HepG2 (cell line): Measurements from ENCODE around the gene GSPT1. TPM values are rescaled to one million over a fixed set of nuclear protein-coding genes. Genes with fewer than 3 reads are reported as not detected.

Experiments used
- ARID4A ChIP-seq: sonication (generic); formaldehyde crosslinking; IDR thresholded peaks from 2 replicates; pipeline ENCODE4 v1.5.0; 2020; ENCODE audit warnings: mild to moderate bottlenecking, missing genetic modification reagents, borderline replicate concordance
- ARID5B ChIP-seq: IDR thresholded peaks from 2 replicates; pipeline ENCODE4 v1.4.0; 2020; ENCODE audit warnings: mild to moderate bottlenecking, missing genetic modification reagents
- FOXC1 ChIP-seq: sonication (generic); formaldehyde crosslinking; IDR thresholded peaks from 2 replicates; pipeline ENCODE4 v1.8.0; 2022; ENCODE audit warnings: mild to moderate bottlenecking, missing genetic modification reagents, borderline replicate concordance
- HNF1B ChIP-seq: sonication (generic); formaldehyde crosslinking; IDR thresholded peaks from 2 replicates; pipeline ENCODE4 v1.5.1; 2020; ENCODE audit warnings: mild to moderate bottlenecking, moderate library complexity, missing genetic modification reagents
- LBX2 ChIP-seq: sonication (generic); formaldehyde crosslinking; IDR thresholded peaks from 2 replicates; pipeline ENCODE4 v1.5.0; 2020; ENCODE audit warnings: missing genetic modification reagents, mild to moderate bottlenecking, borderline replicate concordance
- TOPORS ChIP-seq: sonication (generic); formaldehyde crosslinking; IDR thresholded peaks from 2 replicates; pipeline ENCODE4 v1.8.0; 2023; ENCODE audit warnings: mild to moderate bottlenecking, missing genetic modification reagents
- polyA plus RNA-seq, 8 experiments: library from polyadenylated mRNA; depleted of rRNA in 3 of 8; stranded (reverse) in 7 of 8; unstranded in 1 of 8; fragments of >200 nt; fragmentation: Illumina TruSeq in 4 of 8; extraction: Trizol in 4 of 8; gene quantifications; 2 replicates each; pipeline versions ENCODE4 v1.2.1 to v1.2.3, GENCODE V29; 2011 to 2016; ENCODE audit warnings: low read depth in 4 of 8, missing spikeins in 1 of 8, mixed read lengths in 1 of 8; ENCODE audit not compliant: insufficient read depth in 1 of 8
- total RNA-seq, 5 experiments: library from RNA; depleted of rRNA; stranded (reverse); fragments of >200 nt; fragmentation: Illumina TruSeq; extraction: Trizol; gene quantifications; 2 replicates each; pipeline ENCODE4 v1.2.3, GENCODE V29; 2016; ENCODE audit warnings: low read depth in 1 of 5
- TF ChIP-seq, protein P1 (sequence below), 2 experiments: sonication (generic) in 1 of 2; formaldehyde crosslinking in 1 of 2; IDR thresholded peaks; 2 replicates each; pipeline versions ENCODE4 v1.6.1 to v1.9.0; 2014 to 2022; ENCODE audit warnings: antibody characterized with exemption in 1 of 2, borderline replicate concordance in 1 of 2, inconsistent platforms in 1 of 2, low read depth in 1 of 2, missing genetic modification reagents in 1 of 2
- TF ChIP-seq, protein P2 (sequence below): sonication (generic); formaldehyde crosslinking; IDR thresholded peaks from 2 replicates; pipeline ENCODE4 v1.4.0; 2020; ENCODE audit warnings: mild to moderate bottlenecking, missing genetic modification reagents

Gene GSPT1
- total and polyA plus RNA-seq, 2 of the 13 experiments (the other 11 are each of a cell fraction or from before 2014, with no cell fraction given), result 120 to 316 TPM

DNA sequence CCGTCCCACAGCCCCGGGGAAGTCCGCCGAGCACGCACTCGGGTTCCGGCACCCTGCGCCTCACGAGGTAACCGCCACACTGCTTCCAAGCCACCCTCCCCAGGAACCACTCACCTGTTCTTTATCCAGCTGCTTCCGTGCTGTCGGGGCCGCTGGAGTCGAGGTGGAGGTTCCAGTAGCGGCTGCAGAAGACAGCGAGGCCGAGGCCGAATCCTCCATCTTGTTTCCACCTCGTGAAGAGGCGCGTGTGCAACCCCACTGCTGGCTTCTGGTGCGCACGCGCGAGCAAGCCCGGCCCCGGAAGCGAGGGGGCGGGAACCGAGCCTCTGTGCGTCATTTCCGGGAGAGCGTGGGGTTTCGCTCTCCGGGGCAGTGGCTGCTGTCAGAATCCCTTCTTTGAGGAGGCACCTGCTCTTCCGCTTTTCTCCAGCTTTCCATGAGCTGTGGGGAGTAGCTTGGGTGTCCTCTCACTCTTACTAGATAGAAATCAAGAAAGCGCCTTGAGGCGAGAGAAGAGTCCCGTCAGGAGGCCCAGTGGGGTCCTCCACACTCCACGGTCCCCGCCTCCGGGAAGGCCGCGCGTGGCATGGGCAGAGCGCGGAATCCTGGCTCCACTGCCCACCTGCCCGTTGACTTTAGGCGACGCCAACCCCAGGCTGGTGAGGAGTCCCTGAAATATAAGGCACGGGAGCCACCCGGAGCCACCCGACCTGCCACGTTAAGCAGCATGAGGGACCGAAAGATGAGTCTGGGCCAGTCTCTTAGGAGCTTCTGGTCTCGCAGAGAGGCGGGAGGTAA lies 64.3 kb downstream of the GSPT1 start, which contains the start of gene RSL1D1 (continued):
- TF ChIP-seq TOPORS (CRISPR knock-in tag), result peak; percentile 29; the same call in 1 of the 2 replicates
- TF ChIP-seq ARID5B (CRISPR knock-in tag), result peak; percentile 75
- TF ChIP-seq HNF1B (CRISPR knock-in tag), result peak; percentile 85
- TF ChIP-seq FOXC1 (CRISPR knock-in tag), result peak; percentile 82
- TF ChIP-seq, protein P1, sequence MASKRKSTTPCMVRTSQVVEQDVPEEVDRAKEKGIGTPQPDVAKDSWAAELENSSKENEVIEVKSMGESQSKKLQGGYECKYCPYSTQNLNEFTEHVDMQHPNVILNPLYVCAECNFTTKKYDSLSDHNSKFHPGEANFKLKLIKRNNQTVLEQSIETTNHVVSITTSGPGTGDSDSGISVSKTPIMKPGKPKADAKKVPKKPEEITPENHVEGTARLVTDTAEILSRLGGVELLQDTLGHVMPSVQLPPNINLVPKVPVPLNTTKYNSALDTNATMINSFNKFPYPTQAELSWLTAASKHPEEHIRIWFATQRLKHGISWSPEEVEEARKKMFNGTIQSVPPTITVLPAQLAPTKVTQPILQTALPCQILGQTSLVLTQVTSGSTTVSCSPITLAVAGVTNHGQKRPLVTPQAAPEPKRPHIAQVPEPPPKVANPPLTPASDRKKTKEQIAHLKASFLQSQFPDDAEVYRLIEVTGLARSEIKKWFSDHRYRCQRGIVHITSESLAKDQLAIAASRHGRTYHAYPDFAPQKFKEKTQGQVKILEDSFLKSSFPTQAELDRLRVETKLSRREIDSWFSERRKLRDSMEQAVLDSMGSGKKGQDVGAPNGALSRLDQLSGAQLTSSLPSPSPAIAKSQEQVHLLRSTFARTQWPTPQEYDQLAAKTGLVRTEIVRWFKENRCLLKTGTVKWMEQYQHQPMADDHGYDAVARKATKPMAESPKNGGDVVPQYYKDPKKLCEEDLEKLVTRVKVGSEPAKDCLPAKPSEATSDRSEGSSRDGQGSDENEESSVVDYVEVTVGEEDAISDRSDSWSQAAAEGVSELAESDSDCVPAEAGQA (IDR thresholded peaks at IDR 0.05; ENCODE audit: low read depth), result 0 out of 2 replicates have a peak, but pooled peaks have one; percentile 73
- TF ChIP-seq, protein P1 (CRISPR knock-in tag; IDR thresholded peaks at IDR 0.05; ENCODE audit: borderline replicate concordance), result no peak
- TF ChIP-seq ARID4A (CRISPR knock-in tag), result peak; percentile 98
- TF ChIP-seq LBX2, result peak; percentile 82; the same call in 1 of the 2 replicates
- TF ChIP-seq, protein P2, sequence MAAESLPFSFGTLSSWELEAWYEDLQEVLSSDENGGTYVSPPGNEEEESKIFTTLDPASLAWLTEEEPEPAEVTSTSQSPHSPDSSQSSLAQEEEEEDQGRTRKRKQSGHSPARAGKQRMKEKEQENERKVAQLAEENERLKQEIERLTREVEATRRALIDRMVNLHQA (CRISPR knock-in tag), result no peak
